ENCODE measurements around the gene AP3M1.

DNA sequence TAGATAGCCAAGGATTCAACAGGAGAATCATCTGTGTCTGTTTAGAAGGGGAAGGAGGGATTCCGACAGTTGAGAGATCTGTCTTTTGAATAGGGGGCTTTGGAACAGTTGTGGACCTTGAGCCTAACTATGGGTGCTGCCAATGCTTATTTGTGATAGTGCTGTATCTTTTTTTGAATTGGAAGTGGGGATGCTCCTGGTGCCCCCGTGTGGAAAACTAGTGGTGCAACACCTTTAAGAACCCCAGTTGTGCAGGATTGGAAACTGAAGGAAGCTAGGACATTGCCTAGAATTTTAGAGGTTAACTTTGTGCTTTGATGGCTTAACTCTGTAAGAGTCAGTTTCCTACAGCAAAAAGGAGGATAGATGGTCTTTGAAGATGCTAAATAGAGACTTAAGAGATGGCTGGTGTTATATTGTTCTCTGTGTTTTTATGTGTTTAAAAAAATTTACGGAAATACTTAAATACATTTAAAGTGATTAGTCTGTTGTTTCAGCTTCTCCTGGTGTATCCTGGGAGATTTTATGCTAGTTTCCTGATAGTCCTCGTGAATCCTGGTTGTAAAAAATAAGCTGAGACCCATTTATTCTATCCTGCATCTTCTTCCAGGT, 69.3 kb downstream of the AP3M1 start:
- TF ChIP-seq CTCF (IDR thresholded peaks at IDR 0.05) (peak; percentile 62 to 75 (median 68)), POLR2A (IDR thresholded peaks at IDR 0.05) (no peak)
